Smooth muscle cell (in vitro differentiated cells): ENCODE data around the gene MGMT. TPM values are rescaled to one million over a fixed set of nuclear protein-coding genes. Genes with fewer than 3 reads are reported as not detected.

Experiments
- DNase-seq: peaks from one replicate; lab custom pipeline; 2025; ENCODE audit not compliant: unreplicated experiment; lab: John Stamatoyannopoulos, UW
- H2AFZ ChIP-seq: fragments of 200-600 bp; sonication (generic); 2 replicates; pipeline ENCODE4 v1.6.0; 2016; ENCODE audit warnings: antibody characterized with exemption, low read depth, mild to moderate bottlenecking
- H3F3A ChIP-seq: fragments of 200-600 bp; sonication (generic); 2 replicates; pipeline ENCODE4 v1.6.0; 2017; ENCODE audit warnings: antibody characterized with exemption, low read depth
- H3K27ac ChIP-seq: fragments of 200-600 bp; sonication (generic); 2 replicates; pipeline ENCODE4 v1.5.1; 2016; ENCODE audit warnings: low read depth, mild to moderate bottlenecking
- H3K27me3 ChIP-seq: fragments of 200-600 bp; sonication (generic); 2 replicates; pipeline ENCODE4 v1.6.1; 2016; ENCODE audit warnings: low read depth, mild to moderate bottlenecking
- H3K36me3 ChIP-seq: fragments of 200-600 bp; sonication (generic); 2 replicates; pipeline ENCODE4 v1.5.1; 2016; ENCODE audit warnings: low read depth
- H3K4me1 ChIP-seq: fragments of 200-600 bp; sonication (generic); 2 replicates; pipeline ENCODE4 v1.5.1; 2016; ENCODE audit warnings: low read depth
- H3K4me2 ChIP-seq: fragments of 200-600 bp; sonication (generic); 2 replicates; pipeline ENCODE4 v1.6.0; 2016; ENCODE audit warnings: mild to moderate bottlenecking
- H3K4me3 ChIP-seq: fragments of 200-600 bp; sonication (generic); 2 replicates; pipeline ENCODE4 v1.5.1; 2016; ENCODE audit warnings: mild to moderate bottlenecking
- H3K79me2 ChIP-seq: fragments of 200-600 bp; sonication (generic); 2 replicates; pipeline ENCODE4 v1.6.0; 2016; ENCODE audit warnings: low read depth, mild to moderate bottlenecking
- H3K9ac ChIP-seq: fragments of 200-600 bp; sonication (generic); 2 replicates; pipeline ENCODE4 v1.6.0; 2016; ENCODE audit warnings: low read depth
- H3K9me3 ChIP-seq: fragments of 200-600 bp; sonication (generic); replicated peaks from 2 replicates; pipeline ENCODE4 v1.5.1; 2016; ENCODE audit warnings: low read depth
- H4K20me1 ChIP-seq: fragments of 200-600 bp; sonication (generic); 2 replicates; pipeline ENCODE4 v1.6.0; 2016; ENCODE audit warnings: low read depth
- WGBS: methylation state at CpG from one replicate; pipeline ENCODE4 v1.1.7; 2016; ENCODE audit warnings: low lambda C conversion rate; 5-methylcytosine and 5-hydroxymethylcytosine counted together
- polyA plus RNA-seq: library from polyadenylated mRNA; unstranded; fragments of >200 nt; fragmentation: Nextera tagmentation; extraction: Ambion mirVana; gene quantifications from 2 replicates; pipeline ENCODE4 v1.2.1, GENCODE V29; 2016
- total RNA-seq: library from RNA; depleted of rRNA; stranded (reverse); fragments of >200 nt; gene quantifications from 2 replicates; pipeline ENCODE4 v1.2.3, GENCODE V29; 2014
- TF ChIP-seq, protein P1 (sequence below): fragments of 200-600 bp; sonication (generic); IDR thresholded peaks from 2 replicates; pipeline ENCODE4 v1.5.1; 2017; ENCODE audit warnings: borderline replicate concordance, mild to moderate bottlenecking, antibody characterized with exemption; ENCODE audit not compliant: insufficient read depth, poor library complexity, severe bottlenecking

MGMT gene
- total and polyA plus RNA-seq, 2 experiments from 2014 or later: 21.0 to 33.0 TPM

DNA sequence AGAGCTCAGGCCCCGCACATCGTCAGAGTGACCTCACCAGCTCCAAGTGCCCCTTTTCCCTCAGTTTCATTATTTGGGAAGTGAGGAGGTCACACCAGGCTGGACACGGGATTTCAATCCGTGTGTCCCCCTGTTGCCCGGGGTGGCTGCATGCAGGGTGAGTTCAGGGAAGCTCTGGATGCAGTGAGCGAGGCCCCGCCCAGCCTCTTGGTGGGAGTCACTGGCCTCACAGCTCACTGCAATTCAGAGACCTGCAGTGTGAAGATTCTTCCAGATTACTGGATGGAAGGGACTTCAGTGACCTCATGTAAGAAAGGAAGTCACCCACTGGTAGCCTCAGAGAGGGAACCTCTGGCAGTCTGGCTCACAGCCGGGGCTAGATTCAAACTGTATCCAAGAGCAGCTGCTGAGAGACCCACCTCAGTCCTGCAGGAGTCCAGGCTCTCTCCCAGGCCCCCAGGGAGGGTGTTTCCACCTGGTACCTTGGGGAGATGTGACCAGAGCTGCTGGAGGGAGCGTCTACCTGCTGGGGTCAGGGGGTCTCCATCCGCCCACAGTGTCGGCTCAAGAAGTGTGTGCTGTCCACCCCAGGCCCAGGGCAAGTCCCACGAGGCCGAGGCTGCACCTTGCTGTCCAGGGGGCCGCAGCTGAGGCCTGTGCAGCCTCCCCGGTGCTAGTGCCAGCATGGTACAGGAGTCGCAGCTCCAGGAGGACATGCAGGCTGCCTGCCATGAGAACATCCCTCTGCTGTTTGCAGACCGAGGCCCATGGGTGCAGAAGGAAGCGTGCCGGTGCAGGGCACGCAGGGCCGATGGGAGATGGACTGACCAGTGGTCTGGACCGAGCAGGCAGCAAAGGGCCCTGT, 54.4 kb downstream of the MGMT start:
- no peak overlapping the region for H2AFZ ChIP-seq
- H3K27me3 ChIP-seq: no peaks in the 10 kb centered on the region
- 93% methylated on average over 22 of the region's 22 CpGs for WGBS
- no peak overlapping the region for H3K4me2 ChIP-seq
- H3K36me3 ChIP-seq: no peaks in the 10 kb centered on the region
- no peak overlapping the region for H3K9ac ChIP-seq
- no peak overlapping the region for H3K4me3 ChIP-seq
- H3F3A ChIP-seq: no peaks in the 10 kb centered on the region
- TF ChIP-seq, protein P1, sequence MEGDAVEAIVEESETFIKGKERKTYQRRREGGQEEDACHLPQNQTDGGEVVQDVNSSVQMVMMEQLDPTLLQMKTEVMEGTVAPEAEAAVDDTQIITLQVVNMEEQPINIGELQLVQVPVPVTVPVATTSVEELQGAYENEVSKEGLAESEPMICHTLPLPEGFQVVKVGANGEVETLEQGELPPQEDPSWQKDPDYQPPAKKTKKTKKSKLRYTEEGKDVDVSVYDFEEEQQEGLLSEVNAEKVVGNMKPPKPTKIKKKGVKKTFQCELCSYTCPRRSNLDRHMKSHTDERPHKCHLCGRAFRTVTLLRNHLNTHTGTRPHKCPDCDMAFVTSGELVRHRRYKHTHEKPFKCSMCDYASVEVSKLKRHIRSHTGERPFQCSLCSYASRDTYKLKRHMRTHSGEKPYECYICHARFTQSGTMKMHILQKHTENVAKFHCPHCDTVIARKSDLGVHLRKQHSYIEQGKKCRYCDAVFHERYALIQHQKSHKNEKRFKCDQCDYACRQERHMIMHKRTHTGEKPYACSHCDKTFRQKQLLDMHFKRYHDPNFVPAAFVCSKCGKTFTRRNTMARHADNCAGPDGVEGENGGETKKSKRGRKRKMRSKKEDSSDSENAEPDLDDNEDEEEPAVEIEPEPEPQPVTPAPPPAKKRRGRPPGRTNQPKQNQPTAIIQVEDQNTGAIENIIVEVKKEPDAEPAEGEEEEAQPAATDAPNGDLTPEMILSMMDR: no peak
- peaks cover 7% of the 10 kb centered on the region for H4K20me1 ChIP-seq
- no peak for DNase-seq
- H3K27ac ChIP-seq: no peak overlapping the region
- H3K79me2 ChIP-seq: no peaks in the 10 kb centered on the region
- no peaks in the 10 kb centered on the region for H3K9me3 ChIP-seq
- no peaks in the 10 kb centered on the region for H3K4me1 ChIP-seq

DNA sequence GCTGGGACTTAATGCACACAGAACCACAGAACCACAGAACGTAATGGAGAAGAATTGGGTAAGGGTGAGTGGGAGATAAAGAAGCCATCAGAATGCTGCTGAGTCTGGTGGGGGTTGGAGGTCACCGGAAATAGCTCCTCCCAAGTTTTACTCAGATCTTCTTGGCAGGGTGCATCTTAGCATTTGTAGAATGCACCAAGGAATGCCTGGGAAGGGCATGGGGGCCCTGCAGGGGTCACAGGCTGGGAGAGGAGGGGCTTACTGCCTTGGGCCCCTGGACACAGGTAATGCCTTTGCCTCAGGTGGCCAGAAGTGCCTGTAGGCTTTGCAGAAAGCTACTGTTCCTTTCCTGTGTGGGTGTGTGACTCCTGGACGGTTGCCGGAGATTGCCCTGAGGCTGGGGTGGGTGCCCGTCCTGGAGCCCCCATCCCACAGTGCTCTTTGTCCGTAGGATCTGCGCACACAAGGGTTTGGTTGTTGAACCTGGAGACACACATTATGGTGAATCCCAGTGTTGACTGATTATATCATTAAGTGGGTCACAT, 55.1 kb downstream of the MGMT start:
- 92% methylated on average over 7 of the region's 7 CpGs for WGBS
- no peak for DNase-seq

DNA sequence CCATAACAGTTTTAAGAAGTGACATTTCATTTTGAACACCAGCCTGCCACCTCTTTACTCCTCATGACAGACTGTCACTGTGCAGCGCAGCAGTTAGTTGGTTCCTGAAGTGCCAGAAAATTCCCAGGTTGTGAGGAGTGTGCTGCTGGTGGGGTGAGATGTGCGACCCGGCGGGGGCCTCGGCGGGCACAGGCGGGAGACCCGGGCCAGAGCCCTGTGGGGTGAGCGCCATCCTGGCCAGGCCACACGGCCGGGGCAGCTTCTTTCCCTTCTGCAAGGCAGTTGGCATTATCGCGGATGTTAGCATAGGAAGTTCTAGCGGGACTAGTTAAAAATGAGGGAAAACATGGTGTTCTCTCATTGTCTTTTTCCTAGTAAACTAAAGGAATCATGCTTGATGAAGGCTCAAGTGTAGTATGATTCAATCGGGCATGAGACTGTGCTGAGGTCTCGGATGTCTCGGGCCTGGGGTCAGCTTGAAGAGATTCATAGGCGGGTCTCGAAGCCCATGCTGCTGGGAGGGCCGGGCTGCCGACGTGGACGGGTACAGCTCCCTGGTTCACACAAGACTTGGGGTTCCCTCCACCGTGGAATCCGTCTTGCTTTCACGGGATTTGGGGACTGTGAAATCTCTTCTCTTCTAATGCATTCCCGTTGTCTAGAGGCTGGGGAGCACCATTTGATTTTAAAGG, 56.1 kb downstream of the MGMT start:
- H2AFZ ChIP-seq: no peak overlapping the region
- H3K79me2 ChIP-seq: no peaks in the 10 kb centered on the region
- no peaks in the 10 kb centered on the region for H3K36me3 ChIP-seq
- TF ChIP-seq, protein P1: no peak
- no peaks in the 10 kb centered on the region for H3F3A ChIP-seq
- H3K9me3 ChIP-seq: no peaks in the 10 kb centered on the region
- no peak for DNase-seq
- H3K9ac ChIP-seq: no peak overlapping the region
- H3K4me2 ChIP-seq: no peak overlapping the region
- WGBS: 94% methylated on average over 27 of the region's 27 CpGs
- no peaks in the 10 kb centered on the region for H3K27me3 ChIP-seq
- no peak overlapping the region for H3K4me3 ChIP-seq
- no peak overlapping the region for H3K27ac ChIP-seq
- H3K4me1 ChIP-seq: no peaks in the 10 kb centered on the region
- peaks cover 7% of the 10 kb centered on the region for H4K20me1 ChIP-seq

More for the DNA sequence above, 55.1 kb downstream of the MGMT start:
- TF ChIP-seq, protein P1: no peak
- H3K79me2 ChIP-seq: no peaks in the 10 kb centered on the region
- H3K27ac ChIP-seq: no peak overlapping the region
- H3F3A ChIP-seq: no peaks in the 10 kb centered on the region
- no peak overlapping the region for H3K4me3 ChIP-seq
- no peak overlapping the region for H2AFZ ChIP-seq
- no peaks in the 10 kb centered on the region for H3K9me3 ChIP-seq
- peaks cover 7% of the 10 kb centered on the region for H4K20me1 ChIP-seq
- no peak overlapping the region for H3K4me2 ChIP-seq
- H3K4me1 ChIP-seq: no peaks in the 10 kb centered on the region
- no peak overlapping the region for H3K9ac ChIP-seq
- H3K36me3 ChIP-seq: no peaks in the 10 kb centered on the region
- no peaks in the 10 kb centered on the region for H3K27me3 ChIP-seq
